GM18858 (cell line): ENCODE measurements around the gene NUAK1.

ENCODE experiments used
- ATAC-seq: cut with Tn5 transposase; IDR thresholded peaks from one replicate; pipeline ENCODE4 v1.9.1; 2021; ENCODE audit not compliant: unreplicated experiment

The NUAK1 gene

DNA sequence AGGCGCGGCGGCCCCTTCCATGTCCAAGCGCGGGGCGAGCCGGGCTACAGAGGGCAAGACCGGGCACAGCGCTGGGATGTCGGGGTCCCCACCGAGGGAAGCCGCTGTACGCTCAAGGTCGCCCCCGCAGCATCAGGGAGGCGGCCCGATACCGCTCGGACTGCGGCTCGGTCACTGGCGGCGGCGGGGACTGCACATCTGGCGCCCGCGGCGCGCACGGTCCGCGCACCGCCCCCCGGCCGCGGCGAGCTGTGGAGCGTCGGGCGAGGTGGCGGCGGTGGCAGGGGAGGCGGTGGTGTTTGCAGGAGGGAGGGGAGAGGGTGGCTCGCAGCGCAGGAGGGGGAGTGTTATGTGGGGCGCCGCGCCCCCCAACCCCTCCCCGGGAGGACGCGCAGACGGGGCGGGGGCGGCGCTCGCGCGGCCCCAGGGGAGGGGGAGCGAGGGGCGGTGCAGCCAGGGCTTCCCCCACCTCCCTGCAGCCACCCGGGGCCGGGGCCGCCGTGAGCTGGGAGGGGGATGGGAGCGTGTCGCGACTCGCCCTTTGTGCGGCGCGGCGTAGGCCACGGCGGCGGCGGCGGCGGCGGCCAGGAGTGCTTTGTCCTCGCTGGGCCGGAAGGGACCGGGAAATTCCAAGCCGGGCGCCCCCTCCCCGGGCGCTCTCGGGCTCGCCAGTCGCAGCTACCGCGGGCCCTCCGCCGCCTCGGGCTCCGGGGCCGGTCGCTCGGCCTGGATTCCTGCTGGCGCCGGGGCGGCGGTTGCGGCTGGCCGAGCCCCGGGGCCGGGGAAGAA, at the start of gene NUAK1:
Gene NUAK1 (minus strand): TSS at position 322 of the 789 bp plus-strand sequence. CDS start 301 bp downstream, at position 21.
- no peak for ATAC-seq

DNA sequence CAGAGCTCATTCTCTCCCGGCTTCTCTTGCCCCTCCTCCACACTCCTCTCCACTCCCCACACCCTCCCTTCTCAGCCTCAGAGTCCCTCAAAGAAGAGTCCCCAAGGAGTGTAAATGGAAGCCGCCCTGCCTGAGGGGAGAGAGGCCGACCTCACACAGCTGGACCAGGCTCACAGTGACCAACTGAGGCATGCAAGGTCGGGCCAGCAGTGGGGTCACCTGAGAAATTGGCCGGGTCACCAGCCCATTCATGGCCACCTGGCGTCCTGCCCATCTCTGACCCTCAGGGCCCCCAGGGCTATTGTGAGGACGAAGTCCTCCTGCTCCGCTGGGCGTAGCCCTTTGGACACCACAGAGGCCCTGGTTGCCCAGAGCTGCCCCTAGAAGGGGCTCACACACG, 49.5 kb upstream of the NUAK1 start:
- no peak for ATAC-seq

- no peak for ATAC-seq
Observed at GRCh38 chr12:106187842-106188241, 49.1 kb upstream of the NUAK1 start.

GRCh38 chr12:106187155-106187789, 48.5 kb upstream of the NUAK1 start:
- no peak for ATAC-seq

DNA sequence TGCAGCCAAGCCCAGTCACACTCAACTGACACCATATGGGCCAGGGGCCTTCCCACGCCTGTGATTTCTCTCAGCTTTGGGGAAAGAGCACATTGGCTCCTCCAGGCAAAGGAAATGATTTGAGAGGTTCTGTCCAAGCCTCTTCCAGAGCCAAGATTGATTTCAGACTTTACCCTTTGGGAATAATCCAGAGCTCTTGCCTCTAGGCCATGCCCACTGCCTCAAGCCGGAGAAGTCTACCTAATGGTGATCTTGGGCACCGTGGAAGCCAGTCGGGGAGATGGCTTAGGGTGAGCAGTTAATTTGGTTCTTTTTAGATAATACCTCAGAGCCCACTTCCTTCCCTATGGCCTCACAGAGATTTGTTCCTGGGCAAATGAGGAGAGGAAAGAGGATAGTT, 45.0 kb upstream of the NUAK1 start:
- no peak for ATAC-seq

DNA sequence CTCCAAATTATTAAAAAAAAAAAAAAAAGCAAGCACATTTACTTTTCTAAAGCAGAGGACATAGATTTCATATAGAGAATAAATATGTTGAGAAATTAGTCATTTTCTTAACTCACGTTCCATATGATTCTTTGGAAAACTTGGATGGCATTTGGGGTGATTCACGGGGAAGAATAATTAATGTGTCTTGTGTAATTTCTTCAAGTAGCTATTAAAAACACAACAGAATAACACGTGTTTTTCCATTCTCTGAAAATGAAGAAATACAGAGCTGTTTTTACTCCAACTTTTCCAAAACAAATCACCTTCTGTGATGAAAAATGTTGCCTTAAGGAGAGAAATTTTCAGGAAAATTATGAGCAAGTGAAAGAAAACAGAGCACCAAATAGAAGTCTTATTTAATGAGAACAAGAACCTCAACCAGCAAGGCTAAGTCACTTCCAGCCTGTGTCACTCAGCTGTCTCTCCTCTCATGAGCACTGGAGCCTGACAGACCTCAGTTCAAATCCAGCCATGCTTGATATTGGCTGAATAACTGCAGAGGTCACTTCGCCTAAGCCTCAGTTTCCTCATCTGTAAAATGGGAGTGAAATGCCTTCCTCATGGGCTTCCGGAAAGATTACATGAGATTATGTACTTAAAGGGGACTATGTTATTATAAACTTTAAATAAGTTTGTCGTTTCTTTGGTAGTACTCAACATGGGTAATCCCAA, 42.8 kb upstream of the NUAK1 start:
- no peak for ATAC-seq

DNA sequence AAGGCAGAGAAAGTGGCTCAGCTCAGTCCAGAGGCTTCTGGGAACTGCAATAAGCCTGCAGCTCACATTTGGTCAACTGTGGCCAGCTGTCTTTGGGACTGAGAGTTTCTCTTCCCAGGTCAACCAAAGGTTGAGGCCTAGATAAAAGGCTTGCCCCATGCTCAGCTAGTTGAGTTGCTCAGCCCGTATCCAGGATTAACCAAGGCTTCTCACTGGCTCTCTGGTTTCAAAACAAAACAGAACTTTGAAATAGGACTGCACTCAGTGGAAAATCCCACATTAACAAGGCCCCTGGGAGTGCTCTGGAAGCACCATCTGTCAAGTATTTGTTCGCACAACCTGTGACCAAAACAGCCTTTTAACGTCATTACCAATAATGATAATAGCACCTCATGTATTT, 40.3 kb upstream of the NUAK1 start:
- ATAC-seq = no peak

GRCh38 chr12:106178562-106178961, 39.8 kb upstream of the NUAK1 start:
- no peak for ATAC-seq

DNA sequence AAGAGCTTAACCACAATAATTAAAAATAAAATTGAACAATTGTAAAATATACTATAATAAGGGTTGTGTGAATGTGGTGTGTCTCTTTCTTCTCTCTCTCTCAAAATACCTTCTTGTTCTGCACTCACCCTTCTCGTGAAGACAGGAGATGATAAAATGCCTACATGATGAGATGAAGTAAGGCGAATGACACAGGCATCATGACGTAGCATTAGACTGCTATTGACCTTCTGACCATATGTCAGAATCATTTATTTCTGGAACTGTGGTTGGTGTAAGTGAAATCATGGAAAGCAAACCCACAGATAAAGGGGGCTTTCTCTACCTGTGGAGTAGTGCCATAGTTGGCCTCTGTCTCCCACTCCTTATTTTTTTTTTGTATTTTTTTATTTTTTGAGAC, 37.8 kb upstream of the NUAK1 start:
- ATAC-seq = no peak

GRCh38 chr12:106174876-106175275, 36.1 kb upstream of the NUAK1 start:
- ATAC-seq = no peak

GRCh38 chr12:106173442-106173841, 34.7 kb upstream of the NUAK1 start:
- ATAC-seq = no peak

- no peak for ATAC-seq
Observed at GRCh38 chr12:106171117-106171750, 32.5 kb upstream of the NUAK1 start.

DNA sequence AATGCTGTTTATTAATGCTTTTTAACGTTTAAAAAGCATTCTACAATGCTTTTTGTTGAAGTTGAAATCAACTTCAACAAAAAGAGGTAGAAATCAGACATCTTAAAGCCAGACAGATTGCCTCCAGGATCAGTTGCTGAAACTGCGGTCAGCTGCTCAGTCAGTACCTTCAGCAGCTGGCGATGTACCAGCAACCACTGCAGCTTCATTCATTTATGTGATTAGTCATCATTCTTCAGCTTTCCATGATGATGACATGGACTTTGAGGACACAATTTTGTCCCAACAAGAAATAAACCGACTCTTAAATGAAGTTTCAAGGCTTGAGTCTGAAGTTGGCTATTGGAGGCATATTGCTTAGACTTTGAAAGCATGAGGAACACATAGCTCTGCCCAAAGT, 31.5 kb upstream of the NUAK1 start:
- no peak for ATAC-seq

GRCh38 chr12:106163712-106164111, 25.0 kb upstream of the NUAK1 start:
- ATAC-seq = no peak

DNA sequence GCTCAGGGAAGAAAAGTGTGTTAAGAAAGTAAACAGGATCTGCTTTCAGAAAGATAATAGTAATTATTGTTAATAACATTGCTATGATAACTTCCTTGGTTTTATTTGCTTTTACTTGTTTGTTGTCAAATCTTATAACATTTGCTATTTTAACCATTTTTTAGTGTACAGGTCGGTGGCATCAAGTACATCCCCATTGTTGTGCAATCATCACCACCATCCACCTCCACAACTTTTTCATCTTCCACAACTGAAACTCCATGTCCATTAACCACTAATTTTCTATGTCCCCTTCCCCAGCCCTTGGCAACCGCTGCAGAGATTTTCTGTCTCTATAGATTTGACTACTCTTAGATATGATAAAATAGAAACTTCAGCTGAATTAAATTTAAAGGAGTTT, 22.7 kb upstream of the NUAK1 start:
- no peak for ATAC-seq

DNA sequence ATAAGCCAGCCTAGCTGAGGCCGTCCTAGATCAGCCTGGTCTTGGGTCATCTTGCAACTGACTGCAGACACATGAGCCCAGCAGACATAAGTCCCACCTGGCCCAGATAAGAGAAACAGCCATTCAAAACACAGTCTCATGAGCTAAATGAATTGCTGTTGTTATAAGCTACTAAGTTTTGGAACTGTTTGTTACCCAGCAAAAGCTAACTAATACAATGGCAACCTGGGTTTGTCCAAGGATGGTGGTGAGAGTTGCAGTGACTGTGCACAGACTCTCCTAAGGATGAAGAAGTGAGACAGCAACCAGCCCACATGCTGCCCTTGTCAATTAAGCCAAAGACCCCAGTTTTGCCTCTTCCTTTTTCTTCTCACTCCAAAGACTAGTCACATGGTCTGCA, 22.2 kb upstream of the NUAK1 start:
- no peak for ATAC-seq

- ATAC-seq = no peak
Observed at GRCh38 chr12:106157802-106158201, 19.0 kb upstream of the NUAK1 start.

- no peak for ATAC-seq
Observed at GRCh38 chr12:106154751-106155273, 16.1 kb upstream of the NUAK1 start.

DNA sequence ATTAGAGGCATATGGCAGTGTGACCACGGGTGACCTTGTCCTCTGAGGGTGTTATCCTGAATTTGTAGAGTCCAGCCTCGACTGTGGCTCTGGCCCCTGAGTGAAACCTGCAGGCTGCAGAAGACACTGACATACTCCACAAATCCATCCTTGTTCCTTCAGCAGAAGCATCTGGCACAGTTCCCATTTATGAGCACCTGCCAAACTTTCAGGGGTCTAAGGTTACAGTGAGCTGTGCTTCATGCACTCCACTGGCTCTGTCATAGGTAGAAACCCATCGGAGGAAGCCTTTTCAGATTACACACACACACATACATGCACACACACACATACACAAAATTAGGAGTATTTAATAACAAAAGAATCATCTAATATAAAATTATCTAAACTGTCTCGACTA, 13.6 kb upstream of the NUAK1 start:
- no peak for ATAC-seq

- ATAC-seq = no peak
Observed at GRCh38 chr12:106150555-106150954, 11.8 kb upstream of the NUAK1 start.

DNA sequence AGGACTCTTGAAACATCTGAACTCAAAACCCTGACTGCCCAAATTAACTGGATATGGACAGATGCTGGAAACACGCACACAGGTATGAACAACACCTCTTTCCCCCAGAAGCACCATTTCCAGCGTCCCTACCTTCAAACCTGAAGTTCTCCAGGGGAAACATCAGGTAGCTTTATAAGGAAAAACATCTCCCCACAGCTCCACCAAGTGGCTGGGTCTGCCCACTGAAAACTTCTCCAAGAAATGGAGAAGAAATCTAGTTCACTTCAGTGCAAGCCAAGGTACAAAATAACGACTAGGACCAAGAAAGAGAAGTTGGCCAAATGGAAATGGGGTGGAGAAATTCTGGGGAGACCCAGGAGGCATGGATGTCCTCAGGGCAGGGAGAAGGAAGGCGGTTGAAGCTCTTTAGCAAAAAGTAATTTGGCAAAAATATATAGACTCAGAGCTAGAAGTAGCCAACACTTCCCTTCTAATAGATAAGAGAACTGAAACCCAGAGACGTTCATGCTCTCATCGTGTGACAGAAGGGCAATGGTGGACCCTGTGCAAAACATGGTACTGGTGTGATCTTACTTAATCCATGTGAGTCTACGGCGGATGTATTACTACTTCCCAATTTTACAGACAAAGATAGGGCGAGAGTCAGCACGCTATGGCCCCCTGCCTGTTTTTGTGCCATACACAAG, 10.5 kb upstream of the NUAK1 start:
- no peak for ATAC-seq
